Middle frontal gyrus (tissue), 1 donor: ENCODE results near the gene PRKCE.

Experiments
- DNase-seq: peaks from one replicate; pipeline ENCODE4 v3.0.0-alpha.2; 2015; ENCODE audit warnings: low spot score; ENCODE audit errors: extremely low spot score

Gene PRKCE

DNA sequence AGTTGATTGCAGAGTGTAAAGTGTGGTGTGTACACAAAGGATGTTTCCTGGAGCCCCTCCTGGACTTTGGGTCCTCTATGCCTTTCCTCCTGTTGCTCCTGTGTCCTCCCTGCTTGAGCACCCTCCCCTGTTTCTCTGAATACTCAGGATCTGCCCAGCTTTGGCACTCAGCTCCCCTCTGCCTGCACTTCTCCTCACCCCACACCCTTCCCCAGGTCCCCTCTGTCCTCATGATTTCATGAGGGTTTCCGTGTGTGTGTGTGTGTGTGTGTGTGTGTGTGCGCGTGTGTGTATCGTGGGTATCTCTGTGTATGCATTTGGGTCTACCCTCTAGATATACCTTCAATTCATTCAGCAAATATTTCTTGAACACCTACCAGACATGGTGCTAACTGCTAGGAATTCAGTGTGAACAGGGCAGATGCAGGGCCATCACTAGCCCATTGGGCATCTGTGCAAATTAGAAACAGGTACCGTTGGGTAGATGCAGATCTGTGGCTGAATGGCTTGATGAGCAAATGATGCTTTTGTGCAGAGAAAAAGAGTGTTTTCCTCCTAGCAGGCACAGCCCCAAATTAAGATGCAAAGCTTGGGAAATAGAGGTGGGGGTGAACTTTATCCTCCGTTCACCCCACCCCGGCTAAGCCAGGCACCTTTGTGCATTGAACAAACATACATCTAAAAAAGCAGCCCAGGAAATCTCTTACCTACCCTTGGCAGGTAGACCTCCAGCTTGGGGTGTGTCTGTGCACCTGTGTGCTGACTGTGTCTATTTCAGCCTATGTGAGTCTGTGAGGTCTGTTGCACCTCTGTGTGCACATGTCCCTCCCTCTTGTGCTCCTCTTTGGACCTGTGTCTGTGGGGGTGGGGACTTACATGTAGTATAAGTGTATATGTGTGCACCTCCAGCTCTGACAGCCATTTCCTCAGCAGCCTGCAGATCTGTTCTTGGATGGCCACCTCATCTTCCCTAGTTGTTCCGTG, 585.7 kb downstream of the PRKCE start:
- no peak for DNase-seq
